ENCODE data around the gene VKORC1L1.

The VKORC1L1 gene

DNA sequence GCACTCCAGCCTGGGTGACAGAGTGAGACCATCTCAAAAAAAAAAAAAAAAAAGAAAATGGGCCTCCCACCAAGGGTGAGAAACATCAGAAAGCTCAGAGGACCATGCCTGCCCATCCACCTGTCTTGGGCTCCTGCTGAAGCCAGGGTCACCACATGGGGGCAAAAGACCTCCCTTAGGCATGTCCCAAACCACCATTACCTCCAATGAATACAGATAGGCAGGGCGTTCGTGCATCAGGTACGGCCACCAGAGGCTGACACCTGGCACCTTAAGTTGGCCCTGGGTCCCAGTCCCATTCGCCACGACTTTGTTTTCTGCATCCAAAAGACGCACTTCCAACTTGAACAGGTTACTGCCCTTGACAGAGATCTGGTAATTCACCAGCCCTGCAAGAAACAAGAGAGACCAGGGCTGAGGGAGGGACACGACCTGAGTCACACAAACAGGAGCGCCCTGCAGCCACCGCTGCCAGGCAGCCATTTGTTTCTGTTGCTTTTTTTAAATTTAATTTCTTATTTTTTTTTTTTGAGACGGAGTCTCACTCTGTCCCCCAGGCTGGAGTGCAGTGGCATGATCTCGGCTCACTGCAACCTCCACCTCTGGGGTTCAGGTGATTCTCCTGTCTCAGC is 103.1 kb downstream of the VKORC1L1 start:
- no peak overlapping the region for H2AFZ ChIP-seq (ENCODE audit: low read length)
- H3K36me3 ChIP-seq (ENCODE audit: insufficient read depth, low read length), result peaks cover 45% of the 10 kb centered on the region; the same call in 1 of the 2 replicates
- H4K20me1 ChIP-seq (ENCODE audit: insufficient read depth, low read length, poor library complexity, severe bottlenecking), result peaks cover 25% of the 10 kb centered on the region
- no peak overlapping the region for H3K4me2 ChIP-seq (ENCODE audit: low read depth, low read length, poor library complexity, severe bottlenecking)
- H3F3A ChIP-seq (ENCODE audit: low read depth), result no peaks in the 10 kb centered on the region
- TF ChIP-seq EZH2phosphoT487 (IDR thresholded peaks at IDR 0.05; ENCODE audit: borderline replicate concordance), result no peak
- TF ChIP-seq, protein P1, sequence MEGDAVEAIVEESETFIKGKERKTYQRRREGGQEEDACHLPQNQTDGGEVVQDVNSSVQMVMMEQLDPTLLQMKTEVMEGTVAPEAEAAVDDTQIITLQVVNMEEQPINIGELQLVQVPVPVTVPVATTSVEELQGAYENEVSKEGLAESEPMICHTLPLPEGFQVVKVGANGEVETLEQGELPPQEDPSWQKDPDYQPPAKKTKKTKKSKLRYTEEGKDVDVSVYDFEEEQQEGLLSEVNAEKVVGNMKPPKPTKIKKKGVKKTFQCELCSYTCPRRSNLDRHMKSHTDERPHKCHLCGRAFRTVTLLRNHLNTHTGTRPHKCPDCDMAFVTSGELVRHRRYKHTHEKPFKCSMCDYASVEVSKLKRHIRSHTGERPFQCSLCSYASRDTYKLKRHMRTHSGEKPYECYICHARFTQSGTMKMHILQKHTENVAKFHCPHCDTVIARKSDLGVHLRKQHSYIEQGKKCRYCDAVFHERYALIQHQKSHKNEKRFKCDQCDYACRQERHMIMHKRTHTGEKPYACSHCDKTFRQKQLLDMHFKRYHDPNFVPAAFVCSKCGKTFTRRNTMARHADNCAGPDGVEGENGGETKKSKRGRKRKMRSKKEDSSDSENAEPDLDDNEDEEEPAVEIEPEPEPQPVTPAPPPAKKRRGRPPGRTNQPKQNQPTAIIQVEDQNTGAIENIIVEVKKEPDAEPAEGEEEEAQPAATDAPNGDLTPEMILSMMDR (conservative IDR thresholded peaks at IDR 0.05; ENCODE audit: low read length), result 0 out of 2 replicates have a peak, but pooled peaks have one; percentile 20
- H3K9me2 ChIP-seq (replicated peaks; ENCODE audit: low read depth, low read length), result no peaks in the 10 kb centered on the region
- H3K9me3 ChIP-seq (ENCODE audit: insufficient read depth, low read depth, low read length), result no peaks in the 10 kb centered on the region
- peaks cover 25% of the 10 kb centered on the region for H3K79me2 ChIP-seq (ENCODE audit: insufficient read depth, low read length)
- no peak overlapping the region for H3K9ac ChIP-seq (ENCODE audit: low read depth, low read length, poor library complexity, severe bottlenecking)
- H3K4me3 ChIP-seq (ENCODE audit: low read length, poor library complexity, severe bottlenecking), result no peak overlapping the region
- H3K4me1 ChIP-seq (ENCODE audit: insufficient read depth, low read length, poor library complexity, severe bottlenecking), result no peaks in the 10 kb centered on the region
- H3K27me3 ChIP-seq (ENCODE audit: insufficient read depth, low read length, poor library complexity, severe bottlenecking), result no peaks in the 10 kb centered on the region

DNA sequence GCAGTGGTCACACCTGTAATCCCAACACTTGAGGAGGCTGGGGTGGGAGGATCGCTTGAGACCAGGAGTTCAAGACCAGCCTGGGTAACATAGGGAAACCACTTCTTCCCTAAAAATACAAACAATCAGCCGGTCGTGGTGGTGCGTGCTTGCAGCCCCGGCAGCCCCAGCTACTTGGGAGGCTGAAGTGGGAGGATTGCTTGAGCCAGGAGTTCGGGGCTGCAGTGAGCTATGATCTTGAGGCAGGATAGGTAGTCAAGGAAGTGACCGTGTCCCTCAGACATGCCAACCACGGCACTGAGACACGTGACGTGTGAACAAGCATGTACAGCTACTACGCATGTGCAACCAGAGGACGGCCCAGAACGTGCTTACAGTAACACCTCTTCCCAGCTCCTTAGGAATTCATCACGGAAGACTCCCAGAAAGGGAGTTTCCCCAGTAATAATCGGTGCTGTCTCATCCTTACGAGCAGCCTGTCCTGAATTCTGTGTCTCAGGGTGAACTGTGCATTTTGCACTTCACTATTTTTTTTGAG is 103.9 kb downstream of the VKORC1L1 start:
- Histone ChIP-seq H3K9ac (ENCODE audit: low read depth, low read length, poor library complexity, severe bottlenecking) (no peak overlapping the region), H3K9me3 (ENCODE audit: insufficient read depth, low read depth, low read length) (no peaks in the 10 kb centered on the region), H3K36me3 (ENCODE audit: insufficient read depth, low read length) (peaks cover 42% of the 10 kb centered on the region; the same call in 1 of the 2 replicates), H3K4me2 (ENCODE audit: low read depth, low read length, poor library complexity, severe bottlenecking) (no peak overlapping the region), H3K79me2 (ENCODE audit: insufficient read depth, low read length) (peaks cover 33% of the 10 kb centered on the region), H3F3A (ENCODE audit: low read depth) (no peaks in the 10 kb centered on the region), H3K9me2 (replicated peaks; ENCODE audit: low read depth, low read length) (no peaks in the 10 kb centered on the region), H4K20me1 (ENCODE audit: insufficient read depth, low read length, poor library complexity, severe bottlenecking) (peaks cover 33% of the 10 kb centered on the region), H2AFZ (ENCODE audit: low read length) (no peak overlapping the region), H3K27me3 (ENCODE audit: insufficient read depth, low read length, poor library complexity, severe bottlenecking) (no peaks in the 10 kb centered on the region), H3K4me3 (ENCODE audit: low read length, poor library complexity, severe bottlenecking) (no peak overlapping the region), H3K4me1 (ENCODE audit: insufficient read depth, low read length, poor library complexity, severe bottlenecking) (no peaks in the 10 kb centered on the region)
- TF ChIP-seq, protein P1 (conservative IDR thresholded peaks at IDR 0.05; ENCODE audit: low read length), result no peak
- TF ChIP-seq EZH2phosphoT487 (IDR thresholded peaks at IDR 0.05; ENCODE audit: borderline replicate concordance), result no peak

DNA sequence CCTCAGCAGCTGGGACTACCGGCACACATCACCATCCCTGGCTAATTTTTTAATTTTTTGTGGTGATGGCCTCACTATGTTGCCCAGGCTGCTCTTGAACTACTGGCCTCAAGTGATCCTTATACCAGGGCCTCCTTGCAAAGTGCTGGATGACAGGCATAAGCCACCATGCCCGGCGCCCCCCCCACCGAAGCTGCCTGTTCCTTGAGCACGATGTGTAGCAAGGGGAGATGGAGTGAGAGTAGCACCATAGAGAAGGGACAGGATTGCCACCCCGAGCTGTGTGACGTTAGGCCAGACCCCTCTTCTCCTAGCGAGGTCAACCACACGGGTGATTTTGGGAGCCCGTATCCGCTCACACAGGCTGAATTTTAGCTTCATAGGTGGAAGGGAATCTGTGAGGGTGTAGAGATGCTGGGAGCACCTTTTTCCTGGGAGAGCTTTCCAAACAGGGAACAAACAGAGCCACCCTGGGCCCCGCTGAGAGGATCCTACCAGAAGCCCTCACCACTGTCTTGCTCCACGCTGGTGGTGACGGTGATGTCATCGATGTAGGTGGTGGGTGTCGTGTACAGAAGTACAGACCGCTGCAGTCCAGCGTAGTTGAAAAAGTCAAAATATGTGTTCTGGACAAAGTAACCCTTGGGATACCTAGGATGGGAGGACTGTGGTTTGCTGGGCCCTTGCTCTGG is 106.2 kb downstream of the VKORC1L1 start:
- Histone ChIP-seq H4K20me1 (ENCODE audit: insufficient read depth, low read length, poor library complexity, severe bottlenecking) (peaks cover 33% of the 10 kb centered on the region), H3K4me2 (ENCODE audit: low read depth, low read length, poor library complexity, severe bottlenecking) (no peak overlapping the region), H3K4me1 (ENCODE audit: insufficient read depth, low read length, poor library complexity, severe bottlenecking) (no peaks in the 10 kb centered on the region), H3K79me2 (ENCODE audit: insufficient read depth, low read length) (peaks cover 36% of the 10 kb centered on the region), H3K36me3 (ENCODE audit: insufficient read depth, low read length) (peaks cover 25% of the 10 kb centered on the region; the same call in 1 of the 2 replicates), H3K9me2 (replicated peaks; ENCODE audit: low read depth, low read length) (no peaks in the 10 kb centered on the region), H3K9me3 (ENCODE audit: insufficient read depth, low read depth, low read length) (no peaks in the 10 kb centered on the region), H3F3A (ENCODE audit: low read depth) (no peaks in the 10 kb centered on the region), H3K4me3 (ENCODE audit: low read length, poor library complexity, severe bottlenecking) (no peak overlapping the region), H2AFZ (ENCODE audit: low read length) (no peak overlapping the region), H3K9ac (ENCODE audit: low read depth, low read length, poor library complexity, severe bottlenecking) (no peak overlapping the region), H3K27me3 (ENCODE audit: insufficient read depth, low read length, poor library complexity, severe bottlenecking) (no peaks in the 10 kb centered on the region)
- no peak for TF ChIP-seq EZH2phosphoT487 (IDR thresholded peaks at IDR 0.05; ENCODE audit: borderline replicate concordance)
- TF ChIP-seq, protein P1 (conservative IDR thresholded peaks at IDR 0.05; ENCODE audit: low read length), result no peak
